Endothelial cell of umbilical vein (primary cell): ENCODE data around the gene NMBR. TPM values are rescaled to one million over a fixed set of nuclear protein-coding genes. Genes with fewer than 3 reads are reported as not detected.

Experiments used
- BruUV-seq: library from RNA; stranded (reverse); fragments of 400-500 nt; replicated peaks from 2 replicates; lab custom pipeline; 2021; lab: Mats Ljungman, UMichigan
- CTCF ChIA-PET: fragments of 300-600, 350-600 bp; sonication (Branson Sonifier 250); formaldehyde crosslinking; loops from one replicate; lab custom pipeline; 2021; ENCODE audit warnings: antibody characterized with exemption, inconsistent platforms; lab: Charles Lee
- POLR2A ChIA-PET: fragments of 300-600, 350-600 bp; sonication (Branson Sonifier 250); formaldehyde crosslinking; loops from one replicate; lab custom pipeline; 2021; ENCODE audit warnings: antibody characterized with exemption, inconsistent platforms; lab: Charles Lee
- DNase-seq: peaks from one replicate; pipeline ENCODE4 v3.0.0-alpha.2; 2011; ENCODE audit warnings: low read depth, low spot score
- FAIRE-seq: peaks from 2 replicates; lab custom pipeline; 2011; peaks lifted over from hg19 to GRCh38; lab: Jason Lieb, UNC
- H2AFZ ChIP-seq: 2 replicates; pipeline ENCODE4 v1.6.0; 2012; ENCODE audit warnings: low read depth, low read length, control low read depth, inconsistent platforms
- H3K27ac ChIP-seq: 2 replicates; pipeline ENCODE4 v1.5.1; 2011; ENCODE audit warnings: low read depth, mild to moderate bottlenecking, control low read depth, low read length, moderate library complexity; ENCODE audit not compliant: insufficient read depth
- H3K27me3 ChIP-seq, 2 experiments: 2 replicates each; pipeline versions ENCODE4 v1.6.0 to v1.6.1; 2011; ENCODE audit warnings: low read length in 2 of 2, mixed read lengths in 1 of 2; ENCODE audit not compliant: control insufficient read depth in 2 of 2, insufficient read depth in 2 of 2
- H3K36me3 ChIP-seq, 2 experiments: 2 replicates in 1 of 2; 3 replicates in 1 of 2; pipeline ENCODE4 v1.5.1; 2011; ENCODE audit warnings: low read length in 2 of 2, mild to moderate bottlenecking in 1 of 2, moderate library complexity in 1 of 2; ENCODE audit not compliant: control insufficient read depth in 2 of 2, insufficient read depth in 2 of 2; ENCODE audit errors: extremely low read depth in 1 of 2
- H3K4me1 ChIP-seq: 3 replicates; pipeline ENCODE4 v1.5.1; 2011; ENCODE audit warnings: mild to moderate bottlenecking, low read length; ENCODE audit not compliant: control insufficient read depth, insufficient read depth; ENCODE audit errors: extremely low read depth
- H3K4me2 ChIP-seq: 2 replicates; pipeline ENCODE4 v1.6.1; 2011; ENCODE audit warnings: low read length, control low read depth, mixed read lengths; ENCODE audit not compliant: insufficient read depth
- H3K4me3 ChIP-seq, 3 experiments: fragments of 200-600 bp in 1 of 3; sonication (generic), shearing (Covaris generic) in 1 of 3; replicated peaks in 1 of 3; 2 replicates each; pipeline ENCODE4 v1.5.1; 2011 to 2016; ENCODE audit warnings: control low read depth in 3 of 3, low read length in 3 of 3, mild to moderate bottlenecking in 2 of 3, inconsistent platforms in 1 of 3, low read depth in 1 of 3, moderate library complexity in 1 of 3; ENCODE audit not compliant: insufficient read depth in 1 of 3
- H3K79me2 ChIP-seq: 2 replicates; pipeline ENCODE4 v1.6.0; 2012; ENCODE audit warnings: low read length, inconsistent platforms; ENCODE audit not compliant: control insufficient read depth, insufficient read depth
- H3K9ac ChIP-seq: replicated peaks from 2 replicates; pipeline ENCODE3; 2011; ENCODE audit warnings: low read length, control low read depth; ENCODE audit not compliant: insufficient read depth; ENCODE audit errors: extremely low read depth
- H3K9me1 ChIP-seq: replicated peaks from 3 replicates; pipeline ENCODE4 v1.6.0; 2011; ENCODE audit warnings: mild to moderate bottlenecking, low read length; ENCODE audit not compliant: control insufficient read depth, insufficient read depth; ENCODE audit errors: extremely low read depth
- H3K9me3 ChIP-seq: replicated peaks from 2 replicates; pipeline ENCODE4 v1.5.1; 2012; ENCODE audit warnings: low read length, inconsistent platforms; ENCODE audit not compliant: control insufficient read depth, insufficient read depth
- H4K20me1 ChIP-seq: replicated peaks from 2 replicates; pipeline ENCODE3; 2011; ENCODE audit warnings: mild to moderate bottlenecking, low read length; ENCODE audit not compliant: control insufficient read depth, insufficient read depth; ENCODE audit errors: extremely low read depth
- EZH2 ChIP-seq: IDR thresholded peaks from 2 replicates; pipeline ENCODE4 v1.6.1; 2012; ENCODE audit warnings: borderline replicate concordance, low read depth, mild to moderate bottlenecking, moderate library complexity, low read length, inconsistent platforms; ENCODE audit not compliant: severe bottlenecking
- FOS ChIP-seq: IDR thresholded peaks from 2 replicates; pipeline ENCODE4 v1.6.1; 2011; ENCODE audit warnings: mild to moderate bottlenecking, low read length, moderate library complexity, borderline replicate concordance; ENCODE audit not compliant: insufficient read depth
- GATA2 ChIP-seq: IDR thresholded peaks from 2 replicates; pipeline ENCODE4 v1.7.0; 2011; ENCODE audit warnings: low read depth, mild to moderate bottlenecking, moderate library complexity, mixed read lengths, low read length; ENCODE audit not compliant: insufficient read length, insufficient read depth
- JUN ChIP-seq: IDR thresholded peaks from 2 replicates; pipeline ENCODE4 v1.6.1; 2011; ENCODE audit warnings: borderline replicate concordance, low read depth; ENCODE audit not compliant: insufficient read length, insufficient read depth
- MYC ChIP-seq: IDR thresholded peaks from one replicate; pipeline ENCODE4 v1.6.1; 2011; ENCODE audit warnings: mild to moderate bottlenecking, low read depth, low read length
- POLR2A ChIP-seq: IDR thresholded peaks from 2 replicates; pipeline ENCODE4 v1.6.1; 2012; ENCODE audit warnings: low read depth, mild to moderate bottlenecking, control low read depth, low read length
- POLR2AphosphoS5 ChIP-seq: IDR thresholded peaks from 2 replicates; pipeline ENCODE4 v1.6.1; 2012; ENCODE audit warnings: low read depth, mild to moderate bottlenecking, control low read depth, low read length, moderate library complexity; ENCODE audit not compliant: insufficient read depth
- dilution Hi-C: fragments of 300-500 bp; cut with MboI; formaldehyde crosslinking; loops from one replicate; pipeline ENCODE4 v1.15.0; 2019; ENCODE audit warnings: low sequenced_read_pairs; ENCODE audit not compliant: extremely low pct_ligation_motif_present
- intact Hi-C: fragments of 100-400 bp; cut with micrococcal nuclease; formaldehyde crosslinking; loops from one replicate; pipeline ENCODE4 v1.10.0; 2022
- polyA plus RNA-seq, 4 experiments: library from polyadenylated mRNA; depleted of rRNA in 3 of 4; stranded (reverse) in 3 of 4; unstranded in 1 of 4; fragments of >200 nt; gene quantifications; 2 replicates each; pipeline versions ENCODE4 v1.2.1 to v1.2.3, GENCODE V29; 2011 to 2012; ENCODE audit warnings: missing spikeins in 1 of 4
- total RNA-seq: library from RNA; stranded (reverse); gene quantifications from 2 replicates; pipeline ENCODE4 v1.2.3, GENCODE V29; 2021
- TF ChIP-seq, protein P1 (sequence below), 2 donors: IDR thresholded peaks; 1 replicate in 1 of 2; 2 replicates in 1 of 2; pipeline ENCODE4 v1.5.1; 2011; ENCODE audit warnings: low read length in 2 of 2, mild to moderate bottlenecking in 2 of 2, moderate library complexity in 2 of 2, control low read depth in 1 of 2, inconsistent platforms in 1 of 2, low read depth in 1 of 2; ENCODE audit not compliant: insufficient read depth in 1 of 2; ENCODE audit errors: extremely low read depth in 1 of 2
- TF ChIP-seq, protein P2 (sequence below): IDR thresholded peaks from 2 replicates; pipeline ENCODE4 v1.6.1; 2011; ENCODE audit not compliant: insufficient read depth, insufficient read length

The NMBR gene
- total and polyA plus RNA-seq, 2 donors (not counting 3 experiments of a cell fraction or from before 2014, with no cell fraction given): not detected

DNA sequence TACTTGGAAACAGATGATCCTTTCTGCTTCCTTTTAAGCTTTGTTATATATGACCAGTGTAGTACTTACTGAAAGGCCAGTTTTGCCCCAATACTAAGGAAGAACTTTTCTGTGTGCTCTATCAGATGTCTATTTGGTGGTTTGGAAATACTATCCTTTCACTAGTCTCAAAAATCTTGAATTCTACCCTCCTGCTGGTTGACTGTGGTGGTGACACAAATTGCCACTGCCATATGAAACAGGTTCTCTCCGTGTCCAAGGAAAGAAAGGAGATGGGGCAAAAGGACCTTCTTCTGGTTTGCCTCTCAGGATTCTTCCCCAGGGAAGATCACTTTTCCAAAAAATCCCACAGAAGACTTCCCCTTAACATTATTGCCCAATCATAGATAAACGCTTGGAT, 8.0 kb downstream of the NMBR start:
- intact Hi-C loops (no loop called here), dilution Hi-C loops (no loop called here)
- no peaks in the 10 kb centered on the region for H3K79me2 ChIP-seq
- BruUV-seq: no TSS peak
- no peak overlapping the region for H3K9ac ChIP-seq
- FAIRE-seq (no peak), DNase-seq (no peak)
- no peak overlapping the region for H3K4me3 ChIP-seq
- H3K9me3 ChIP-seq: no peaks in the 10 kb centered on the region
- TF ChIP-seq, protein P1, sequence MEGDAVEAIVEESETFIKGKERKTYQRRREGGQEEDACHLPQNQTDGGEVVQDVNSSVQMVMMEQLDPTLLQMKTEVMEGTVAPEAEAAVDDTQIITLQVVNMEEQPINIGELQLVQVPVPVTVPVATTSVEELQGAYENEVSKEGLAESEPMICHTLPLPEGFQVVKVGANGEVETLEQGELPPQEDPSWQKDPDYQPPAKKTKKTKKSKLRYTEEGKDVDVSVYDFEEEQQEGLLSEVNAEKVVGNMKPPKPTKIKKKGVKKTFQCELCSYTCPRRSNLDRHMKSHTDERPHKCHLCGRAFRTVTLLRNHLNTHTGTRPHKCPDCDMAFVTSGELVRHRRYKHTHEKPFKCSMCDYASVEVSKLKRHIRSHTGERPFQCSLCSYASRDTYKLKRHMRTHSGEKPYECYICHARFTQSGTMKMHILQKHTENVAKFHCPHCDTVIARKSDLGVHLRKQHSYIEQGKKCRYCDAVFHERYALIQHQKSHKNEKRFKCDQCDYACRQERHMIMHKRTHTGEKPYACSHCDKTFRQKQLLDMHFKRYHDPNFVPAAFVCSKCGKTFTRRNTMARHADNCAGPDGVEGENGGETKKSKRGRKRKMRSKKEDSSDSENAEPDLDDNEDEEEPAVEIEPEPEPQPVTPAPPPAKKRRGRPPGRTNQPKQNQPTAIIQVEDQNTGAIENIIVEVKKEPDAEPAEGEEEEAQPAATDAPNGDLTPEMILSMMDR (IDR thresholded peaks at IDR 0.05; ENCODE audit: extremely low read depth in 1 of 2, insufficient read depth in 1 of 2, low read depth in 1 of 2, low read length in 2 of 2): no peak
- TF ChIP-seq POLR2AphosphoS5 (no peak), JUN (no peak), POLR2A (no peak), FOS (no peak), MYC (no peak), EZH2 (no peak), GATA2 (no peak)
- TF ChIP-seq, protein P2, sequence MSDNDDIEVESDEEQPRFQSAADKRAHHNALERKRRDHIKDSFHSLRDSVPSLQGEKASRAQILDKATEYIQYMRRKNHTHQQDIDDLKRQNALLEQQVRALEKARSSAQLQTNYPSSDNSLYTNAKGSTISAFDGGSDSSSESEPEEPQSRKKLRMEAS: no peak
- no peak overlapping the region for H2AFZ ChIP-seq
- H3K36me3 ChIP-seq: no peaks in the 10 kb centered on the region
- no peak overlapping the region for H3K27ac ChIP-seq
- POLR2A ChIA-PET: no interaction called here
- CTCF ChIA-PET: interaction anchor here (2.4 kb wide), 1 partner anchor 18 kb away, joined by 8 read pairs; no protein-coding TSS in a partner anchor
- H3K4me2 ChIP-seq: no peak overlapping the region
- H4K20me1 ChIP-seq: no peaks in the 10 kb centered on the region
- H3K9me1 ChIP-seq: no peaks in the 10 kb centered on the region
- peaks cover 0 to 3% of the 10 kb centered on the region in 2 experiments for H3K27me3 ChIP-seq
- no peaks in the 10 kb centered on the region for H3K4me1 ChIP-seq
